Embryonic facial prominence (tissue), 1 donor: ENCODE results near the gene OAT.
"Not testable (repeated sequence)": the region's sequence is repeated elsewhere in the genome, so short reads cannot be mapped to it uniquely, and the experiment has no call there.

Source experiments
- DNase-seq: peaks from one replicate; pipeline ENCODE4 v3.0.0-alpha.2; 2016; ENCODE audit errors: extremely low spot score

OAT gene

DNA sequence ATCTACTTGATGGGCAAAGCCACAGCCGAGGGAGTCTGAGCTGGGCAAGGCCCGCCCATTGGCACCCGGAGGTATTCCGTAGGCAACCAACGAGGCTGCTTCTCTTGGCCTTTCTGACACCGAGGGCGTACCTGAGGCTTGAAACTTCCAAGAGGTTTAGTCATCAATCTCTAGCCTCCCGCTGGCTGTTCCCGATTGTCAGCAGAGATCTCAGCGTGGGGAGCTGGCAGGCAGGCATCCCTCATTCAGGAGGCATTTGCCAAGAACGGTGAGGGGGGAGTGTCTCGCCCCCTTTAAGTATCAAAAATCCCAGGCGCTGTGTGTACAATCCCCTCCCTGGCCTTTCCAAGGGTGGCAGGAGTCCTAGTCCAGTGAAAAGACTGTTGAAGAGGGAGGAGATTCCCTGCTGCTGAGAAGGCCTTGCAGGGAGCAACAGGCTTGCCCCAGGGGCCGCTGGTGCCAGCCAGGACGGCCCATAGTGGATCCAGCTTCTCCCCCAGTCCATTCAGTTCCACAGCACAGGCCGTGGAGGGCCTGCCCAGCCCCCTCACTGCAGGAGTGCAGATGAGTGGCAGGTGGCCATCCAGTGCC, 39.7 kb downstream of the OAT start:
- no peak for DNase-seq

DNA sequence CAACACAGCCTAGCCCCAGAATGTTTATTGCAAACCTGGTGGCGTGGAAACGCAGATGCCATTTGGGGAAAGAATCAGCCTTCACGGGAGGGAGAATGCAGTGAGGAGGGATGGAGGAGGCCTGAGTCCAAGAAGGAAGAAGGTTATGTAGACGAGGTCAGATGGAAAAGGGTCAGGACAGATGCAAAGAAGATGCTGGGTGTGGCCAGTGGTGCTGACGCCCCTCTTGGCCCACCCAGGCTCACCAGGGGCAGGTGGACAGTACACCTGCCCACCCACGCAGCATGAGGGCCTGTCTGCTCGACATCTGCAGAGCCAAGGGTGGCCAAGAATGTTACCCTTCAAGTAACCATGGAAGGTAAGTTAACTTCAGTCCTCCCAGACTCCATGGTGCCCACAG, 40.5 kb downstream of the OAT start:
- no peak for DNase-seq

DNA sequence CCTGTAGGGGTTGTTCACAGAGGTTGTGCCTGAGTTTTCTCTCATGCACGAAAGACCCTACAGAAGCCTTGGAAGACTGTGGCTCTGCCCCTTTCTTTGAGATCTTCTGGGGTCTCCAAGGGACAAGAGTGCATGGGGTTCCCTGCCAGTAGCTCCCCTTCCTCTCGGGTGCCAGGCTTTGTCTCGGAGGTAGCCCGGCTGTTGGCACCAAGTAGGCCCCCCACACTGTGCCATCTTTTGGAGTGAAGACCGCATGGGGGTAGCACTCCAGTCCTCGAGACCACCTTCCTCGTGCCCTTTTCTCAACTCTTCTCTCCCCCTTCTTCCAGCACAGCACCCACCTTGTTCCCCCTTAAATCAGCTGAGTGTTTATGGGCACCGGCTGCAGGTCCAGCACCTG, 41.6 kb downstream of the OAT start:
- no peak for DNase-seq

DNA sequence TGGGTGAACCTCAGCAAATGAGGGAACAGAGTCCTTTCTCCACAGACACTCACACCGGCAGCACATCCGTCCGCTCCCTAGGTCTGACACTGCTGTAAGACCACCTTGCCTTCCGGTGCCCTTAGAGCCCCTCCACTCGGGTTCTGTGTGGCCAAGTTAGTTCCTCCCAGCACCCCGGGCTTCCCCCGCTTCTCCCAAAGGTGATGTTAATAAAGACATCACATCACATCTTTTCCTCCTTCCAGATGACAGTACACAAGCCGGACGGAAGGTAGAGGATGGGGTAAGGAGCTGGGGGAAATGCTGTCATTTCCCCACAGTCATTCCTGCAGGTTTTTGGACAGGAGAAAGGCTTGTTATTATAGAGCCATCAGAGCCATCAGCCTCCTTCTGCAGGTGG, 42.3 kb downstream of the OAT start:
- no peak for DNase-seq

DNA sequence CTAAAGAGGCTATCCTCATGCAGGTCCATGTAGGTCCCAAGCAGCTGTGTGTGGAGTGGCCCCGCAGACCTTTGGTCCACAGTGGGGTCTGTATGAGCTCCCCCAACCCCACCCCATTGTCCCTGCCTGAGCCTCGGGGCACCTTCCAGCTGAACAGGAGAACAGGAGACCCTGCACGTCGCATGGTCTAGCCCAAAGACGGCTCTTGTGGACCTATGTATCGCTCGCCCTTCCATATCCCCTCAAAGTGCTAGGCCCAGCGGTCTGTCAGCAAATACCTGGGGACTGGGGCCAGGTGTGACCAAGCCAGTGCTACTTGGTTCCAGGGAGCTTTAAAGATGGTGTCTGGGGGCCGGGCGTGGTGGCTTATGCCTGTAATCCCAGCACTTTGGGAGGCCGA, 43.0 kb downstream of the OAT start:
- DNase-seq = no peak

DNA sequence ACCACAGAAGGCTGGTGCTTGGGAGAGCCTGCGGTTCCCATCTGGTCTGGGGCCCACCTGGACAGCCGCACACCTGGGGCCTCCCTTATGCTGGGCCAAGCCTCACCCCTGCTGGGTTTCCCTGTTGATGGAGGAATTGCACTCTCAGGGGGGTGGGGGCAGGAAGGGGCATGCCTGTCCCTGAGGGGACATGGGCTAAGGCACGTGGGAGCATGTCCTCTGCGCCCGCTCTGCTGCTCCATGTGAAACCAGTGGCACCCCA, 43.4 kb downstream of the OAT start:
- DNase-seq = no peak

- DNase-seq = no peak
Observed at GRCh38 chr10:124374535-124375352, 44.0 kb downstream of the OAT start.

DNA sequence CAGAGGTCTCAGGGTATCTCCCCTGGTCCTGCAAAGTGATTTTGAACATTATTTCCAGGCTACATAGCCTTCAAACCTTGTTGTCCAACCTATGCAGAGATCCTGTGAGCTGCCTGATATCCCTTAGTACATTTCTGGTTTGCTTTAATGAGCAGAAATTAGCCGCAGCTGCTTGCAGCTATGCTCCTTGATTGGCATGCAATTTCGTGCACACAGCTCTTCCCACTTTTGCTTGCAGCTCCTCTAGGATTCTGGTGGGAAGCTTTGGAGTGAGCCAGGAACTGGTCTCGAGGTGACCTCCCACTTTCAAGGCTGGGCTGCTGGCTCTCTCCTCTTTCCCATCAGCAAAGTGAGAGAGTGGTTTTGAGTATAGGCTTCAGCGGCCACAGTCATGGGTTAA, 45.8 kb downstream of the OAT start:
- no peak for DNase-seq

DNA sequence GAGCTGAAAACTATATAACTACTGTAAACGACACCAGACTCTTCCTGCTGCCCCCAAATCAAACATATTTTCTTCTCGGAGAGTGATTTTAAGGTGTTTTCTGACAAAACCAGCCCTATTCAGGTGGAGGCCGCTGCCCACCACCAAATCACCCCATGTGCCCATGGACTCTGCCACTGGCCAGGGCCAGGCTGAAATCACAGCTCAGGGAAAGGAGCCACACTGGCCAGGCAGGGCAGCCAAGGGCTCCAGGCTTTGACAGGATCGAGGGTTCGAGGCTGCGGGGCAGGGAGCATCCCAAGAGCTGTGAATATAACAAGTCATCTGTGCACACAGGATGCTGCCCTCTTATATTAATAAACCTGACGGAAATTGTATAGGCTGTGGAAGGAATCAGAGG, 48.3 kb downstream of the OAT start:
- no peak for DNase-seq

GRCh38 chr10:124369986-124370385, 48.7 kb downstream of the OAT start:
- no peak for DNase-seq

DNA sequence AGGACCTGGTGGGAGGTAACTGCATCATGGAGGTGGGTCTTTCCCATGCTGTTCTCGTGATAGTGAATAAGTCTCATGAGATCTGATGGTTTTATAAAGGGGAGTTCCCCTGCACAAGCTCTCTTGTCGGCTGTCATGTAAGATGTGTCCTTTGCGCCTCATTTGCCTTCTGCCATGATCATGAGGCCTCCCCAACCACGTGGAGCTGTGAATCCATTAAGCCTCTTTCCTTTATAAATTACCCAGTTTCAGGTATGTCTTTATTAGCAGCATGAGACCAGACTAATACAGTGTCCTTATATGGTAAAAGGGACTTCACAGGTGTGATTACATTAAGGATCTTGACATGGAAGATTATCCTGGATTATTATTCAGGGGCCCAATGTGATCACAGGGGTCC, 49.2 kb downstream of the OAT start:
- not testable (repeated sequence) for DNase-seq

GRCh38 chr10:124369066-124369465, 49.7 kb downstream of the OAT start:
- no peak for DNase-seq

GRCh38 chr10:124367936-124368335, 50.8 kb downstream of the OAT start:
- no peak for DNase-seq

- no peak for DNase-seq
Observed at GRCh38 chr10:124367414-124367813, 51.3 kb downstream of the OAT start.

DNA sequence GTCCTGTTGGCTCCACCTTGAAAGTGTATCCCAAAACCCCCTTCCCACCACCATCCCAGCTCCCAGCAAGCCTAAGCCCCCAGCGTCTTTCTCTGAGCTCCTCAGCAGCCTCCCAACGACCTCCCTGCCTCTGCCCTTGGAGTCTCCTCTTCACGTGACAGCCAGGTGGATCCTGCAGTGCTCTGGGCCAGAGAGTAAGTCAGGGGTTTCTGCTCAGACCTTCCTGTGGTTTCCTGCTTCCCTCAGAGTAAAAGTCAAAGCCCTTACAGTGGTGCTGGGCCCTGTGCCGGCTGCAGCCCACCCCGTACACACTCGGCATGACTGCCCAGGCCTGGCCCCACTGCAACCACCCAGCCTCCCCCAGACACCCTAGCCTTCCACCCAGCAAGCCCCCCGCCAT, 51.9 kb downstream of the OAT start:
- DNase-seq = no peak

GRCh38 chr10:124366343-124366742, 52.4 kb downstream of the OAT start:
- DNase-seq = no peak

DNA sequence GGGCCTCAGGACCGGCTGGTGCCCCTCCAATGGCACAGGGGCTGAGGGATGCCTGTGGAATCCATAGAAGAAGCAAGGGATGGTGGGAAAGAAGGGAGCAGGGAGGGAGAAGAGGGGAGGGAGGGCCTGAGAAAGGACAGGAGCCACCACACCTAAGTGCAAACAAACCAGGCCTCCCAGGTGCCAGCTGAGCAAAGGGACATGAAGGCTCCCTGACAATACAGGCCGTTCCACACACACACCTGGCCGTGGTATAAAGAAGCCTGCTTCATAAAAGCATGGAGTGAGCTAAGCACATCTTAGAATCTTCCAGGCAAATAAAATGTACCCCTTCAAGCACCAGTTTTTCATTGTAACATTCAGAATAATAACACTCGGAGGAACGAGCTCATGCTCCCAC, 54.0 kb downstream of the OAT start:
- no peak for DNase-seq

DNA sequence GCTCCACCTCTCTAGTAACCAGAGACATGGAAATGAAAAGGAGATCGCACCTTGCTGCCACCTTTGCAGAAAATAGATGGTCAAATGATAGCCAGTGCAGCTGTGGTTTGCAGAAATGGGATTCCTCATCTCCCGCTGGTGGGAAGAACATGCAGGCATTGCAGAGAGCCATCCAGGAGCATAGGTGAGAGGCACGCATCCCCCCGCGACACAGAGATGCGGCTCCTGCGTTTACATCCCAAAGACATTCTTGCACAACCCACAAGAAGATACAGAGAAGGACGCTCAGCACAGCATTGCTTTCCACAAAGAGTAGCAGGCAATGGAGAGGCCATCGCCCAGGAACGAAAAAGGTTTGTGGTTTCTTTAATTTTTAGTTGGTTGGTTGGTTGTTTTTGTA, 56.2 kb downstream of the OAT start:
- no peak for DNase-seq

DNA sequence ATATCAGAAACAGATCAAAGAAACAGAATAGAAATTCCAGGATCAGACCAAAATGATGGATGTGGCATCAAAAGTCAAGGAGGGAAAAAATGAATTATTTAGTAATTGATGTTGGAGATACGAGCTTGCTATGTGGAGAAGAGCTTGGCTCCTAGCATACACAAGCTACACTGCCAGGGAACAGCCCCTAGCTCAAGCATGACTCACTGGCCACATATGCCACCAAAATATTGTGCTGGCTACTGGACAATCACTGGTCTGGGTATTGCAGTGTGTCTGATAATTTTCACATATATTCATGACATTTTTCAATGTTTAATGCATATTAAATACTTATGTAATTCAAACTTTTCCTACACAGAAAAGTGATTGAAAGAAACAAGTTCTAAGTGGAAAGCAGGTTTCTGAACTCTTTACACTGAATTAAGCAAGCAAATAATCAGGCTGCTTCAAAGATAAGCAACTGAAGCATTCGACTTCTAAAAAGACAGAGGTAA, 59.3 kb downstream of the OAT start:
- no peak for DNase-seq

DNA sequence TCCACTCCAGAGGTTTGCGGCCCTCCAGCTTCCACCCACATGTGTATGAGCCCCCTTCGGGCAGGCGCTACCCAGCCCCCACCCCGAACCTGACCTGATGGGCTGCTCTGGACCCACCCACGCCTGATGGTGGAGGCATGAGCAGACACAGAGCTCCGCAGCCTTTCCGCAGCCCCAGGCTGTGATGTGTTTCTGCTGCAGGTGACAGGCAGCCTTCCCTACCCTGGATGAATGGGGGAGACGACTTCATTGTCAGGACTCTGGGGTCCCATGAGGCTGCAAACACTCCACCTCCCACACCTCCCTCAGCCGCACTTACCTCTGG, 61.2 kb downstream of the OAT start:
- no peak for DNase-seq

DNA sequence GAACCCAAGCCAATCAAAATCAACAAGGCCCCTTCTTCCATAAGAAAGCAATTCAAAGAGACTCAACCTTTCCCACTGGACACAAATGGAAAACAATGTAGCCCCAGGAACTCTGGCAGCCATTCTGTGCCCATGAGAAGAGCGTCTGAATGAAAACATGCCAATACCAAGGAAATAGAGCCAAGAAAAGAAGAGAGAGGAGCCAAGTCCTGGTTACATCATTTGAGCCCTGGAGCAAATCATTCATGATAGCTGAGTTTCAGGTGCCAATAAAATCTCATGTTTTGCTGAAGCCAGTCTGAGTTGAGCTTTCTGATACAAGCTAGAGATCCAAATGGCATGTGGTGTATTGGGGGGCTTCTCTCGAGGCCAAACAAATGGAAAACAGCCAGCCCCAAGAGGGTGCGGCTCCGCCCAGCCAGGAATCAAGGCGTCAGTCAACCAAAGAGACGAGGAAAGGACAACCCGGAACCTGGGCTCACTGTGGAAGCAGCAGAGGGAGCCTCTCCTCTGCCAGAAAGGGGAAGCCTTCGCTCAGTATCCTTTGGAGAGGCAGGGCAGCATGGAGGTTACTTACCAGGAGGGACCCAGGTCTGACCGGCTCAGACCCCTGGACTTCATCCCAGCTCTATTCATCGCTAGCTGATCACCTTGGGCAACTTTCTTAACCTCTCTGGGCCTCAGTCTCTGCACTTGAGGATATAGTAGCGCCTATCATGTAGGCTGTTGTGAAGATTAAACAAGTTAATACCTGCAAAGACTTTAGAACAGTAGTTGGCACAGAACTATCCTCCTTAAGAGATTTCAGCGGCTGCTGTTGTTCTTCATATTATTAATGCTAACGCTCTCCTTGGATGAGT, 61.8 kb downstream of the OAT start:
- no peak for DNase-seq

- no peak for DNase-seq
Observed at GRCh38 chr10:124354411-124355382, 64.0 kb downstream of the OAT start.
